KMS-11 (cell line): ENCODE measurements around the gene GCDH.

Source experiments
- H2AFZ ChIP-seq: fragments of 200-600 bp; sonication (generic); 2 replicates; pipeline ENCODE4 v1.6.1; 2016; ENCODE audit warnings: antibody characterized with exemption, mixed run types, low read depth
- H3K27ac ChIP-seq: fragments of 200-600 bp; sonication (generic); 2 replicates; pipeline ENCODE4 v1.6.1; 2016; ENCODE audit warnings: mild to moderate bottlenecking, mixed run types
- H3K27me3 ChIP-seq: fragments of 200-600 bp; sonication (generic); 2 replicates; pipeline ENCODE4 v1.6.1; 2017; ENCODE audit warnings: mild to moderate bottlenecking, low read depth, mixed run types, moderate library complexity; ENCODE audit not compliant: insufficient read depth
- H3K36me3 ChIP-seq: fragments of 200-600 bp; sonication (generic); 2 replicates; pipeline ENCODE4 v1.6.1; 2017; ENCODE audit warnings: mild to moderate bottlenecking, mixed run types; ENCODE audit not compliant: insufficient read depth
- H3K4me1 ChIP-seq: fragments of 200-600 bp; sonication (generic); 2 replicates; pipeline ENCODE4 v1.6.1; 2016; ENCODE audit warnings: mild to moderate bottlenecking, low read depth, mixed run types; ENCODE audit not compliant: poor library complexity, severe bottlenecking
- H3K4me2 ChIP-seq: fragments of 200-600 bp; sonication (generic); 2 replicates; pipeline ENCODE4 v1.7.0; 2016; ENCODE audit warnings: mild to moderate bottlenecking, mixed run types
- H3K4me3 ChIP-seq: fragments of 200-600 bp; sonication (generic); IDR thresholded peaks from 2 replicates; pipeline ENCODE4 v1.6.1; 2017; ENCODE audit warnings: low read depth, low read length, mixed read lengths; ENCODE audit not compliant: insufficient read depth
- H3K79me2 ChIP-seq: fragments of 200-600 bp; sonication (generic); 2 replicates; pipeline ENCODE4 v1.6.1; 2016; ENCODE audit warnings: low read depth, mixed run types; ENCODE audit not compliant: insufficient read depth
- H3K9ac ChIP-seq: fragments of 200-600 bp; sonication (generic); 2 replicates; pipeline ENCODE4 v1.6.1; 2016; ENCODE audit warnings: mild to moderate bottlenecking, mixed run types
- H4K20me1 ChIP-seq: fragments of 200-600 bp; sonication (generic); 2 replicates; pipeline ENCODE4 v1.6.1; 2016; ENCODE audit warnings: mild to moderate bottlenecking, mixed run types; ENCODE audit not compliant: insufficient read depth
- CTCF ChIP-seq: fragments of 200-600 bp; sonication (generic); conservative IDR thresholded peaks from 2 replicates; pipeline ENCODE4 v1.6.1; 2017; ENCODE audit warnings: low read depth, mild to moderate bottlenecking, antibody characterized with exemption, low read length, moderate library complexity, mixed read lengths

The GCDH gene

DNA sequence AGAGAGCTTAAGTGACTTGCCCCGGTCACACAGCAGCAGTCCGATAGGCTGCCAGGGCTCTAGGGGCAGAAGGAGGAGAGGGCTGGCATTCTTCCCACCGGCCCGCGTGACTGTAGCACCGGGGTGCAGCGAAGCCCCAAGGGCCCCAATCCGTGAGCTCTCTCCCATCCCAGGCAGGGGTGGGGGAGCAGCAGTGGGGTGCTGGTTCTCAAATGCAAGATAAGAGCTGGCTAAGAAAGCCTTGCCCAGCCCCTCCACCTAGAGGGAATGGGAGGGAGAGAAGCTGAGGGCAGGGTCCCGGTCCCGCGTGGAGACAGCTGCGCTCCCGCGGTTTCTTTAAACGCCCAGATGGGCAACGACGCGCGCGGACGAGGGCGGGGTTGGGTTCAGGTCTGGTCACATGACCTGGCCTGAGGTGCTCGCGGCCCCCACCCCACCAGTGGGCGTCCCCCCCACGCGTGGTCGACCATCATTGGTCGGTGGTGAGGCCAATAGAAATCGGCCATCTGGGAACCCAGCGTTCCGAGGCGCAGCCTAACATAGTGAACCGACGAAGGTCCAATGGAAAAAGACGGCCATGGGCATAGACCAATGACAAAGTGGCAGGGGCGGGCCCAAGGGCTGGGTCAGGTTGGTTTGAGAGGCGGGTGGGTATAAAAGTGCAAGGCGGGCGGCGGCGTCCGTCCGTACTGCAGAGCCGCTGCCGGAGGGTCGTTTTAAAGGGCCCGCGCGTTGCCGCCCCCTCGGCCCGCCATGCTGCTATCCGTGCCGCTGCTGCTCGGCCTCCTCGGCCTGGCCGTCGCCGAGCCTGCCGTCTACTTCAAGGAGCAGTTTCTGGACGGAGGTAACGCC lies 47.2 kb downstream of the GCDH start, which contains the start of gene CALR:
CALR (plus strand) TSS at position 683 of the 852 bp plus-strand sequence; CDS start at position 754, 71 bp downstream.
- H4K20me1 ChIP-seq = peaks cover 11% of the 10 kb centered on the region
- TF ChIP-seq CTCF = no peak
- H3K36me3 ChIP-seq = peaks cover 30% of the 10 kb centered on the region
- H3K27me3 ChIP-seq = no peaks in the 10 kb centered on the region
- H3K27ac ChIP-seq = peak within 1 kb of the TSS; percentile 83
- peak within 1 kb of the TSS; percentile 97 for H3K9ac ChIP-seq
- peaks cover 60% of the 10 kb centered on the region for H3K4me1 ChIP-seq
- peak within 1 kb of the TSS; percentile 56 for H3K4me3 ChIP-seq
- H2AFZ ChIP-seq = peak within 1 kb of the TSS; percentile 58
- H3K4me2 ChIP-seq = peak within 1 kb of the TSS; percentile 96
- peaks cover 42% of the 10 kb centered on the region for H3K79me2 ChIP-seq

GRCh38 chr19:12938779-12939601 lies 48.0 kb downstream of the GCDH start:
- peaks cover 61% of the 10 kb centered on the region for H3K4me1 ChIP-seq
- H3K4me3 ChIP-seq = peak overlapping the region; percentile 56
- no peak overlapping the region for H2AFZ ChIP-seq
- peaks cover 40% of the 10 kb centered on the region for H3K79me2 ChIP-seq
- H3K36me3 ChIP-seq = peaks cover 35% of the 10 kb centered on the region
- H3K4me2 ChIP-seq = peak overlapping the region; percentile 96
- H3K27me3 ChIP-seq = no peaks in the 10 kb centered on the region
- H3K27ac ChIP-seq = peak overlapping the region; percentile 83
- TF ChIP-seq CTCF = 0 out of 2 replicates have a peak, but pooled peaks have one; percentile 13
- peaks cover 11% of the 10 kb centered on the region for H4K20me1 ChIP-seq
- peak overlapping the region; percentile 97 for H3K9ac ChIP-seq

- H4K20me1 ChIP-seq = peaks cover 11% of the 10 kb centered on the region
- peaks cover 35% of the 10 kb centered on the region for H3K36me3 ChIP-seq
- peak overlapping the region; percentile 97; the same call in 1 of the 2 replicates for H3K9ac ChIP-seq
- no peak overlapping the region for H3K4me3 ChIP-seq
- H3K79me2 ChIP-seq = peaks cover 40% of the 10 kb centered on the region
- peak overlapping the region; percentile 83; the same call in 1 of the 2 replicates for H3K27ac ChIP-seq
- H3K27me3 ChIP-seq = no peaks in the 10 kb centered on the region
- TF ChIP-seq CTCF = no peak
- no peak overlapping the region for H2AFZ ChIP-seq
- H3K4me2 ChIP-seq = peak overlapping the region; percentile 96
- H3K4me1 ChIP-seq = peaks cover 67% of the 10 kb centered on the region
These were observed 49.0 kb downstream of the GCDH start for GRCh38 chr19:12939975-12940423.

DNA sequence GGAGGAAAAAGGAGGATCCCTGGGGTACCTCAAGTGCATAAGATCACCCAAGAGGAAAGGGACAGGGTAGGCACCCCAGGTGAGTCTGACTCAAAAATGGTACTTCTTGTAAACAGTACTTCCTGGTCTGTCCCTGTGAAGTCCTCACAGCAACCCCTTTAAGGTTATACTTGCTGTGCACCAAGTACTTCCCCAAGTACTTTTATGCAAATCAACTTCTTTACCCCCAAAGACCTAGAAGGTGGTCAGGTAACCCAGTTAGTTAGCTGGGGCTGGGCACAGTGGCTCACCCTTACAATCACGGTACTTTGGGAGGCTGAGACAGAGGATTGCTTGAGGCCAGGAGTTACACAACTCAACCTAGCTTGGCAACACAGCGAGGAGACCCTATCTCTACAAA lies 49.9 kb downstream of the GCDH start:
- TF ChIP-seq CTCF = no peak
- H3K4me3 ChIP-seq = no peak overlapping the region
- peaks cover 71% of the 10 kb centered on the region for H3K4me1 ChIP-seq
- H3K79me2 ChIP-seq = peaks cover 40% of the 10 kb centered on the region
- H3K9ac ChIP-seq = peak overlapping the region; percentile 97; the same call in 1 of the 2 replicates
- no peaks in the 10 kb centered on the region for H3K27me3 ChIP-seq
- H3K36me3 ChIP-seq = peaks cover 35% of the 10 kb centered on the region
- H3K4me2 ChIP-seq = peak overlapping the region; percentile 96
- no peak overlapping the region for H2AFZ ChIP-seq
- peak overlapping the region; percentile 83 for H3K27ac ChIP-seq
- H4K20me1 ChIP-seq = peaks cover 11% of the 10 kb centered on the region
